Fibroblast of lung (primary cell): Measurements from ENCODE around the gene MAP9.
"Not testable (repeated sequence)": the region's sequence is repeated elsewhere in the genome, so short reads cannot be mapped to it uniquely, and the experiment has no call there.

Experiments used
- EZH2 ChIP-seq: IDR thresholded peaks from 2 replicates; pipeline ENCODE4 v1.5.1; 2012; ENCODE audit warnings: low read length, control low read depth, mild to moderate bottlenecking; ENCODE audit errors: missing control alignments
- TF ChIP-seq, protein P1 (sequence below), 2 donors: IDR thresholded peaks in 1 of 2; conservative IDR thresholded peaks in 1 of 2; 1 replicate in 1 of 2; 2 replicates in 1 of 2; pipeline ENCODE4 v1.5.1; 2011 to 2012; ENCODE audit warnings: low read length in 2 of 2, control low read depth in 1 of 2, inconsistent platforms in 1 of 2, low read depth in 1 of 2, mild to moderate bottlenecking in 1 of 2

DNA sequence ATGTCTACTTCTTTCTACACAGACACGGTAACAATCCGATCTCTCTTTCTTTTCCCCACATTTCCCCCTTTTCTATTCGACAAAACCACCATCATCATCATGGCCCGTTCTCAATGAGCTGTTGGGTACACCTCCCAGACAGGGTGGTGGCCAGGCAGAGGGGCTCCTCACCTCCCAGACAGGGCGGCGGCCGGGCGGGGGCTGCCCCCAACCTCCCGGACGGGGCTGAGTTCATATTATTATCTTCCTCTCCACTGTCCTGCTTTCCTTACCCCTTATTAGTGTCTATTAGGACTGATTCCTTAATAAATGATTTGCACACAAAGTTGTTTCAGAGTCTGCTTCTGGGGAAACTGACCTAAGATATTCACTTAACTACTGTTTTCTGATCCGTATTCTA is 48.0 kb upstream of the MAP9 start:
- TF ChIP-seq, protein P1, sequence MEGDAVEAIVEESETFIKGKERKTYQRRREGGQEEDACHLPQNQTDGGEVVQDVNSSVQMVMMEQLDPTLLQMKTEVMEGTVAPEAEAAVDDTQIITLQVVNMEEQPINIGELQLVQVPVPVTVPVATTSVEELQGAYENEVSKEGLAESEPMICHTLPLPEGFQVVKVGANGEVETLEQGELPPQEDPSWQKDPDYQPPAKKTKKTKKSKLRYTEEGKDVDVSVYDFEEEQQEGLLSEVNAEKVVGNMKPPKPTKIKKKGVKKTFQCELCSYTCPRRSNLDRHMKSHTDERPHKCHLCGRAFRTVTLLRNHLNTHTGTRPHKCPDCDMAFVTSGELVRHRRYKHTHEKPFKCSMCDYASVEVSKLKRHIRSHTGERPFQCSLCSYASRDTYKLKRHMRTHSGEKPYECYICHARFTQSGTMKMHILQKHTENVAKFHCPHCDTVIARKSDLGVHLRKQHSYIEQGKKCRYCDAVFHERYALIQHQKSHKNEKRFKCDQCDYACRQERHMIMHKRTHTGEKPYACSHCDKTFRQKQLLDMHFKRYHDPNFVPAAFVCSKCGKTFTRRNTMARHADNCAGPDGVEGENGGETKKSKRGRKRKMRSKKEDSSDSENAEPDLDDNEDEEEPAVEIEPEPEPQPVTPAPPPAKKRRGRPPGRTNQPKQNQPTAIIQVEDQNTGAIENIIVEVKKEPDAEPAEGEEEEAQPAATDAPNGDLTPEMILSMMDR (conservative IDR thresholded peaks at IDR 0.05 in 1 of 2, IDR thresholded peaks at IDR 0.05 in 1 of 2; ENCODE audit: low read depth in 1 of 2, low read length in 2 of 2), result not testable (repeated sequence)
- not testable (repeated sequence) for TF ChIP-seq EZH2
